Measurements from ENCODE around the gene NSD1.

Gene NSD1

DNA sequence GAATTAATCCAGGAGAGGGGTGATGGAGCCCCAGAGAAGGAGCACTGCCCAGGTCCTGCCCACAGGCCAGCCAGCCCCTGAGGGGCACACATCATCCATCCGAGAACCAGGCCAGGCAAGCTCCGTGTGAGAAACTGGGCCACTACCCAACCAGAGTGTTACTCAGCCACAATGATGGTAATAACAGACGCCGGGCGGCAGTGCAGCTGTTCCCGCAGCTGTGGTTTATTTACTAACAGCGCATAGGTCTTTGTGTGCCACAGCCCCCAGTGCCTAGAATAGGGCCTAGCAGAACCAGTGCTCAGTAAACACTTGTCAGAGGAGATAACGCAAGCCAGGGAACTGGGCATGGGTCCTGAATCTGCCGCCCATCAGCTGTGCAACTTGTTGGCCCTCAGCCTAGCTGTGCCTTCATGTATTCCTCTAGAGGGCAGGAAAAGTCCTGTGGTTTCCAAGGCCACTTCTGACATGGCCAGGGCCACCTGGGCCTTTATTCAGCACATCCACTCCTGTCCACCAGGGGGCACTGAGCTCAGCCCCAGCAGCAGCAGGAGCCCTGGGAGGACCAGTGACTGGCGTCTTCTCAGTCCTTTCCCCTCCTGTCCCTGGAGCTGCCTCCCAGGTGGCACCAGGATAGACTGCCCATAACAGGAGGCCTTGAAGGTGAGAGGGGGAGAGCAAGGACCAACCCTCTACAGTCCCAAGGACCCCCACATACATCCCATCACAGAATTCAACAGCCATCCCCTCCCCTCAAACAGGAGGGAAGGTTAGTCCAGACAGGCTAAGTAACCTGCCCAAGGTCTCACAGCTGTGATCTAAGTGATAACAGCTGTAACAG lies 176.0 kb downstream of the NSD1 start:
- no peak for DNase-seq (ENCODE audit: low read depth)

DNA sequence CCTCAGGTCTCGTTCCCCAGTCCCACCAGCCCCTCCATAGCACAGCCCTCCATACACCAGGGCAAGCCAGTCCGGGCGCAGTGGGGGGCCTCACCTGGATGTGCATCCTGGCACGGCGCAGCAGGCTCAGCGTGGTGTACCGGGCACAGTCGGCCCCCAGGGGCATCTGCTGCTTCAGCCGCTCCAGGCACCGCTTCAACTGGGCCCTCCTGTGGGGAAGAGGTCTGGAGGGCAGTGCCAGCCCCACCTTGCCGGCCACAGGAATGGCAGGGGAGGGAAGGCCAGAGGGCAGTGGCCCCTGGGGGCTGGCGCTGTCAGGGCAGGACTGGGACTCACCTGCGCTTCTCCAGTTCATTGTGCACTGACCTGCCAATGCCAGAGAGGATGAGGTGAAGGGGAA lies 176.8 kb downstream of the NSD1 start:
- DNase-seq (ENCODE audit: low read depth), result no peak

DNA sequence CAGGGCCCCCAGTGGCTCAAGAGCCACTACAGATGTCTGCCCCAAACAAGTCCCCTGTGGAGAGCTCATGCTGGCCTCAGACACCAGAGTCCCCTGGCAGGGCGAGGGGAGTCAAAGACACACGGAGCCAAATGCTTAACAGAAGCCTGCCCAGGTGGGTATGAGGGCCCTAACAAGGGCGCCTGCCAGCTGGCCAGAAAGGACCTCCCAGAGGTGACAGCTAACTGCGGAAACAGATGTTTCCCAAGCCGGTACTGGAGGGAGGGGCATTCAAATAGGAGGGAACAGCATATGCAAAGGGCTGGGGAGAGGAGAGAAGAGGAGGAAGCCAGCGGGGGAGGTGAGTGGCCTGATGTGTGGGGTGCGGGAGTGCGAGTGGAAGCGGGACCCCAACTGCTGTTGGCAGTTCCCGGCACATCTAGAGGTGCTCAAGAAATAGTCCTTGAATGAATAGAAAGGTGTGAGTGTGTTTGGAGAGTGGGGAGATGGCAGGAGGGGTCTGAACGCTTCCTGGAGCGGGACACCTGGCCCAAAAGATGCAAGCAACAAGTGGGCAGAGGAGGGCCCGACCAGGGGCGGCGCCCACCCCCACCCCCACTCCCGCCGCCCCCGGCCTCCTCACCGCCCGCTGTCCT lies 177.3 kb downstream of the NSD1 start:
- no peak for DNase-seq (ENCODE audit: low read depth)

- no peak for DNase-seq (ENCODE audit: low read depth)
Measured at GRCh38 chr5:177311392-177311722, 177.8 kb downstream of the NSD1 start.

- peak; percentile 81 for DNase-seq (ENCODE audit: low read depth)
Measured at GRCh38 chr5:177311723-177312648, 178.4 kb downstream of the NSD1 start, which contains the start of gene MXD3. Gene MXD3, minus strand, starts transcription at chr5:177311898. Its CDS starts 68 bp downstream, at chr5:177311830.

DNA sequence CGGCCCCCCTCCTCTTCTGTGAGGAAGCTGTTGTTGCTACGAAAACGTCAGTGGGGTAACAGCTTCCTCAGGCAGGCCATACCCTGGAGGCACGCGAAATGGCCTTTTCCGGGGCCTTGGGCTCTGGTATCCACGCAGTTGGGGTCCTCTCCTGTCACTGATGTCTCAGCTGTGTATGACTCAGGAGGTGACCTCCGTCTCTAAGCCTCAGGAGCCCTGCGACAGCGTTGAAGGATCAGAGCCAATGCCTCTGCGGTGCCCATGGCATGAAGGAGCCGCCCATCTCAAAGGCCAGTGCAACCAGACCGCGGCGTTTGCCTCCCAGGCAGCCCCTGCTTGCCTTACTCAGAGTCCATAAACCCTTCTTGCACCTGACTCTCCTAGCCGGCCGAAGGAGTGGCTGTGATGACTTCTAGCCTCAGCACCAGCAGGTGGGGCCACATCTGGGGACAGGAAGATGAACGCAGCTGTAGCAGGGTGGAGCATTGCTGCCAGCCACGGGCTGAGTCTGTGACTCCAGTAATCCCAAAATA lies 179.1 kb downstream of the NSD1 start:
- DNase-seq (ENCODE audit: low read depth), result no peak

DNA sequence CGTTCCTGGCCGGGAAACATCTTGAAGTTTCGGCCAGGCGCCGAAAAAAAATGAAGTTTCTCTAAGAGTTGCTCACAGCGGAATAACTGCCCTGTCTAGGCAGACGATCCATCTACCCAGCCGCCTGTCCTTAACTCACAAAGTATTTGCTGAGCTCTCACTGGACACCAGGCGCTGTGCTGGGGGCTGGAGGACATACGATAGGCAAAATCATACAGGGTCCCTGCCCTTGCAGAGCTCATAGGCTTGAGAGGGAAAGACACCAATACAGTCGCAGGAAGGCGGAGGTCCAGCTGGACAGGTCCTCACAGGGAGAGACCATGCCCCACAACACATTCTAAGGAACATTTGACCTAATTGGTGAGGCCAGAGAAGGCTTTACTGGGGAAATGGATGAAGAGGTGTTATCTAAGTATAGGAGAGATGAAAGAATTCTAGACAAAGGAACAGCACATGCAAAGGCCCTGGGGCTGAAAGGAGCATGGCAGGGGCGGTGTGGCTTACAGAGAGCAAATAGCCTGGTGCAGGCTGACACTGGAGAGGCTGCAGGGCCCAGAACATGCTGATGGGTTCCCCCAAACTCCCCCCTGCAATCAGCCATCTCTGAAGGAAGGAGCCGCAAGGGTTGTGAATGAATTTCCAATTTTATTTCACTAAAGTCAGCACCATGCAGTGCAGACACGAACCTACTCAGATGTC lies 180.1 kb downstream of the NSD1 start:
- DNase-seq (ENCODE audit: low read depth), result no peak

DNA sequence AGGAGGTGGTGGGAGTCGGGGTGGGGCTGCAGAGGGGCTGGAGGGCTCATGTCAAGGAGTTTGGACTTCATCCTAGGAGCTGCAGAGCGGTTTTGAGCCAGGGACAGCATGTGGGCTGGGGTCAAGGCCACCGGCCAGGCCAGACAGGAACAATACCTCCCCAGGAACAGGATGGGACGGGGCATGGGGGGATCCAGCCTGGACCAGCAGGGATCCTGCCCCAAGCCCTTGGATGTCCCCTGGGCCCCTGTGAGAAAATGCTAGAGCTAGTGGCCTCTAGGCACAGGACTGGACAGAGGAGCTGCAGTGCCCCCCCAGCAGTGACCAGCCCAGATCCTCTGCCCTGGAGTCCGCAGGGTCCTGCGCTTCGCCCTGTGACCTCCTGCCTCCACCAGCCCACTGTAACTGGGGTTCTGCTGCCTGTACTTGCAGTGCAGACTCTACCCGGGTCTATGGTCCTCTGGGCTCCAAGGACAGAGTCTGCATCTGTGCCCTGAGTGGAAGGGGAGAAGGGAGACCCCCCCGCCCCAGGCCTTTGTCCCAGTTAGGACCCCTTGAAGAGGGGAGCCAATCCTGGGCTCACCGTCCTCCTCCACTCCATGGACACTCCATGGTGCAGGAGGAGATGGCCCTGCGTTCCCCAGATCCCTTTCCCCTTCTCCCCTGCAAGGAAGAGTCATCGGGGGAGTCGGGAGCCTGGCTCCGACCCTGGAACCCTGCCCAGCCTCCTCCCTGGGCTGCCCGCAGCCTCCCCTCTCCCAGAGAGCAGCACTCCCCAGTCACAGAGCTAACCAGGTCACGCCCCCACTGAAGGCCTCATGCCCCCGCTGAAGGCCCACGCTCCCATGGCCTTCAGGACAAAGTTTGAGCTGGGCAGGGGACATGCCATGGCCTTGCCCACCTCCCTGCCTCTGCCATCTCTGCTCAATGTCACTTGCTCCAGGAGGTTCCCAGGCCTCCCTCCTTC lies 181.1 kb downstream of the NSD1 start:
- no peak for DNase-seq (ENCODE audit: low read depth)

DNA sequence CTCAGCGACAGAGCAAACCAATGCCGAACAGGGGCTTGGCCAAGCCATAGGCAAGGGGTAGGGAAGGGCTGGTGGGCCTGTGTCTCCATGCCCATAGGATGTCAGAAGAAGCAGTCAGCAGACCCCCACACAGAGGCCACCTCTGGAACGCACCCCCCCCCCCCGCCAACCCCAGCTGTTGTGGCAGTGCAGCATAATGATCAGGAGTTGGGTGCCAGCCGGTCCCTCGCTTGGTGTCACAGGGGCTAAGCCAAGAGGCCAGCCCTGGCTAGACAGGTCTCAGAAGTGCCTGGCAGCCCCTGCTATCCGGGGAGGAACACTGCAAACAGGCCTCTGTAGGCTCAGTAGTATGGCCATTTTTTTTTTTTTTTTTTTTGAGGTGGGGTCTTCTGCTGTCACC lies 181.8 kb downstream of the NSD1 start:
- no peak for DNase-seq (ENCODE audit: low read depth)

GRCh38 chr5:177316005-177316404 lies 182.4 kb downstream of the NSD1 start:
- DNase-seq (ENCODE audit: low read depth), result no peak

- DNase-seq (ENCODE audit: low read depth), result no peak
Measured at GRCh38 chr5:177317959-177318377, 184.4 kb downstream of the NSD1 start.

DNA sequence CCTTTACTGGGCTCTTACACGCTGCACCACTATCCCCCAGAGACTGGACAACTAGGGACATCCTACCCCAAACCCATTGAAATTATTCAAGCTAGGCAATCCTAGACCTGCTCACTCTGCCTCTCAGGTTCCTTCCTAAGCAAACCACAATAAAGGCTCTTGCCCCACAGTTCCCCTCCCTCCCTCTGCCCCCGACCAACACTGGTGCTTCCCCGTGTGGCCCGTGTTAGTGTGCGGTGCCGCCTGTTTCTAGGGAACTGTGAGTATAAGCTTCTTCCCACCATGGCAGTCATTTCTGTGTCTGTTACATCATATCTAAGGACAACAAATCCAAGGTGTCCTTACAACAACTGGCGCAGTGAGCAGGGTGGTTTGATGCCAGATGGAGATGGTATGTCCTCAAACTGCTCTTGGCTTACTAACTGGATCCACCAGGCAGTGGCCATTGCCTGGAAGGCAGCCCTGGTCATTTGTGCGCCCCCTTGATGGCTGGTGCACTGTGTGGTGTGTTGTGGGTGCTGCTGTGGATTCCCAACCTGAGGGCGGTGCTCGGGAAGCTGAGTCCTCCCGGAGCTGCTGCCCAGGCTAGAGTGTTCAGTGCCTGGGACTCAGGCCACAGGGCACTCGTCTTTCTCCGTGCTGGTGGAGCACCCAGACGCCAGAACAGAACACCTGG lies 186.5 kb downstream of the NSD1 start:
- no peak for DNase-seq (ENCODE audit: low read depth)

DNA sequence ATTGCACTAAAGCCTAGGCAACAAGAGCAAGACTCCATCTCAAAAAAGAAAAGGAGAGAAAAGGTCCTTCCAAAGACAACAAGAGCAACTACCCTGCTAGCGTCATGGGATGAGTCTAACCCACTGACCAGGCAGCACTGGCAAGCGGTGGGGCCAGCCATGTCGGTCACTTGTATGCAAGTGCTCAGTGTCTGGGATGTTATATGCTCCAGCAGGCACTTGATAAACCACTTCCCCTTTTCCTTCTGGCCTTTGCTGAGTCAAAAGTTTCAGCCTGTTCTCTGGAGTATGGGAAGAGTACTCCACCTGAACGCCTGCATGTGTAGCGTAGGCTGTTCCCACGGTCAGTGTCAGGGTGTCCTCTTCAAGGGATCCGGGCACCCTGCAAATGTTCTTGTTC lies 187.3 kb downstream of the NSD1 start:
- DNase-seq (ENCODE audit: low read depth), result no peak

DNA sequence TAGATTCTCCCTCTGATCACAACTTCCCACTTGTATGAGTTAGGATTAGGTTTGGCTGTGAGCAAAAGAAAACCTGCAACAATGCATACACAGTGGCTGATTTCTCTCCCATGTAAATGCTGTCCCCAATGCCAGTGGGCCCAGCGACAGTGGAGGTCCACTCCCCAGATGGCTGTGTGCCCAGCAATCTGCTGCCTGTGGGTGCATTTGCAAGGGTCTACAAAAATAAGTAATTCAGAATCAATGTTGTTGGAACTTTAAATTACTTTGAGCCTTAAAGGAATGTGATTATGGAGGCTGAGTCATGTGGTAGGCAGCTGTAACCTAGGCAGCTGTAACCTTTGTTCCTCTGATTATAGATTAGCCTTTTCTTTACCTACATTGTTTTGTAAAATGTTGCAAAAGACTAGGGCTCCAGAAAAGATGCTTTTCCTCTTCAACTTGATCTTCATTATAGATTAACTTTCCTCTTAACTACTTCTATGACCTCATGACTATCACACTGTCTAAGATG lies 192.4 kb downstream of the NSD1 start:
- no peak for DNase-seq (ENCODE audit: low read depth)

- DNase-seq (ENCODE audit: low read depth), result no peak
Measured at GRCh38 chr5:177327539-177328522, 194.3 kb downstream of the NSD1 start.

GRCh38 chr5:177328545-177329231 lies 195.1 kb downstream of the NSD1 start:
- DNase-seq (ENCODE audit: low read depth), result no peak

- DNase-seq (ENCODE audit: low read depth), result no peak
Measured at GRCh38 chr5:177329883-177330282, 196.3 kb downstream of the NSD1 start.
